ENCODE results near the gene CTSD.

The CTSD gene

GRCh38 chr11:1719781-1720180 is 43.9 kb downstream of the CTSD start:
- DNase-seq, result no peak

- DNase-seq, result no peak
Observed at GRCh38 chr11:1718326-1718725, 45.4 kb downstream of the CTSD start.

GRCh38 chr11:1717745-1718144 is 46.0 kb downstream of the CTSD start:
- no peak for DNase-seq

DNA sequence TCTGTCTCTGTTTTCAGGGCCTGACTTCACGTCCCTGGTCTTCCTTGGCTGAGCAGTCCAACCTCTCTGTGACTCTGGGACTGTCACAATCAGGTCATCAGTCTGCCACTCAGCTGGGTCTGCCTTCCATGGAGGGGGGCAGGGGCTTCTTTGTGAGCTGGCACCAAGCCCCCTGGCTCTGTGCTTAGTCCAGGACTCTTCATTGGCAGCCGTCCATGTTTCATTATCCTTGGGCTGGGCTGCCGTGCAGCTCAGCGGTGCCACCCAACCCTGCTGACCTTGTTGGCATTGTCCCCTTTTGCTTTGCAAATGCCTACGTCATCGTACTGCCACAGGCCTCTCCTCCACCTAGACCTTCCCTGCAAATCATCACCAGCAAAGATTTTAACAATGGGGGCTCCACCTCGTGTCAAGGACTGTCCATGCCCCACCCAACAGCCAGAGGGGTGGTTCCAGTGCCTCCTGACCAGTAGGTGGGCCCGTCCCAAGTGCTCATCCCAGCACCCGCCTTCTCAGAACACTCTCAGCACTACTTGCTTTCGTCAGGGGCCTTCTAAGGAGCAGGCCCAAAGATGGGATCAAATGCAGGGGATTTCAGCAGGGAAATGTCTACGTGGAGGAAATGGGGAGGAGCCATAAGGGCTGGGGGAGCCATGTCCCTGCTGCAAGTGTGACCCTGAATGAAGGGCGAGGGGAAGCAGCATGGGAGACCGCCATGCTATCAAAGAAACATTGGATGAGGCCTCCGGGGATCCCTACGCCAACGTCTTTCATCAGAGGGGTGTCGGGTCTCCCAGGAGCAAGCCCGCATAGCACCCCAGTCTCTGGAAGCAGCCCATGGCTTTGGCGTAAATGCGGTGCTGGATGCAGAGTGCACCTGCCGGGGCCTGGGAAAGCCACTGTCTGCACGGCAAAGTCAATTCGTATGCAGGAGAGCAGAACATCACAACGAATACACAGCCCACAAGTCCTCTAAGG is 48.5 kb downstream of the CTSD start:
- DNase-seq, result no peak

DNA sequence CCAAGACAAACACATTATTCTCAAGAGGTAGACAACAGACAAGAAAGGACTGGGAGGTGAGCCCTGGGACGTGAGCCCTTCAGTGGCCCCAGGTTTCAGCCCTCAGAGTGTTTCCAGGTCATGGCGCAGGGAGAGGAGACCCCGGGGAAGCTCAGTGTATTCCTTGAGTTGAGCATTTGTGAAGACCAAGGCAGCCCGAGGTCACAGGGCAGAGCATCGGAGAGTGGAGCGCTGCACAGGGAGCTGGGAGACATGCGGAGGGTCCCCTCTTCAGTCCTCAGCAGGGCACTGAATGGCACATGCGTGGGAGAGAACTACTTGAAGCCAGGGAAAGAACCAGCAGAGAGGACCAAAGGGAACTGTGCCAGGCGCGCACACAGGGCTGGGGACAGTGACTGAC is 55.0 kb downstream of the CTSD start:
- no peak for DNase-seq

DNA sequence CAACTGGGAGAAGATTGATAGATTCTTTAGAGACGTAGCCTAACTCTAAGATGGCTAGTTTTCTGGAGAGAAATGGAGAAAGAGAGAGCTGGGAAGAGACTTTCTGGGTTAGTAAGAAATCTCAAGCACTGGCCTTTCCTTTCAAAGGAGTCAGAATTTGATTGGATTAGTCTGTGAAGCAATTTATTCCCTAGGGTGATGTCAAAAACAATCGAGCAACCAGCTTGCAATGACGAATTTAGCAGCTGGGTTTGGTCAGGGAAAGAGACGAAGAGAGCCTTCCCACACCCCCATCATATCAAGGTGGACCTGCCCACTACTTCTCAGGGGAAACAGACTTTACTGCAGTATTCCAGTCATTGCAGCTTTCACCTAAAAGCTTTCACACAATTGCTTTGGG is 56.0 kb downstream of the CTSD start:
- no peak for DNase-seq

DNA sequence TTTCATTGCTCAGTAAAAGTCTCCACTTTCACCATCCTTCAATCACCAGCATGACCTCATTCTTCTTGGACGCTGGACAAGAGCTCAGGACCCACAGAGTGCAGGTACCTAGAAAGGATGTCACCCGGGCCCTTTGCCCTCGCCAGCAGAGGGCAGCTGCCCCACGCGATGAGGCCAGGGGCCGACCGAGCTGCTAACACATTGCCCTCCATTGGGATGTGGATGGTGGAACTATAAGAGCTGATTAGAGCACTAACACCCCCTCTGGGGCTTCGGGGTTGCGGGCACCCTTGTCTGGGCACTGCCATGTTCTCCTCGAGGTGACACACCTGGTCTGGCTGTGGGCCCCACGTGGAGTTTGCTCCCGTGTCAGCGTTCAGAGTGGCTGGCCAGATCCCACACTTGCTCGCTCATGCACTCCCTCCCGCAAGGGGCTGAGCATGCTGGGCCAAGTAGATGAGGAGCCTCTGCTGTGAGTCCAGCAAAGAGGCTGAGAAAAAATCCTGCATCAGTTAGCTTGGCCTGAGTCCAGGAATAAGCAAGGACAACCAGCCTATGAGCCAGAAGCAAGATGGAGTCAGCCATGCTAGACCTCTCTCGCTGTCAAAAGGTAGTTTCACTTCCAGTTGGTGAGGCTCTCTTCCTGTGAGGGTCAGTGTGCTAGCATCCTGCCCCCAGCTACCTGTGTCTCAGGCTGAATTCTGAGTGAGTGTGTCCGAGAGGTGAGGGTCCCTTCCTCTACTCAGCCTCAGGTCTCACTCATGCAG is 56.9 kb downstream of the CTSD start:
- peak in 1 of 2 experiments; percentile 54 for DNase-seq

GRCh38 chr11:1705126-1706052 is 58.3 kb downstream of the CTSD start:
- DNase-seq, result no peak

GRCh38 chr11:1703146-1703545 is 60.6 kb downstream of the CTSD start:
- DNase-seq, result no peak

Data from activated T-cell treated with anti-CD3 and anti-CD28 coated beads, Interleukin-2, amount 50 U/mL, for 48 hours (primary cell).